Measurements from ENCODE around the gene AVPI1.

Gene AVPI1

DNA sequence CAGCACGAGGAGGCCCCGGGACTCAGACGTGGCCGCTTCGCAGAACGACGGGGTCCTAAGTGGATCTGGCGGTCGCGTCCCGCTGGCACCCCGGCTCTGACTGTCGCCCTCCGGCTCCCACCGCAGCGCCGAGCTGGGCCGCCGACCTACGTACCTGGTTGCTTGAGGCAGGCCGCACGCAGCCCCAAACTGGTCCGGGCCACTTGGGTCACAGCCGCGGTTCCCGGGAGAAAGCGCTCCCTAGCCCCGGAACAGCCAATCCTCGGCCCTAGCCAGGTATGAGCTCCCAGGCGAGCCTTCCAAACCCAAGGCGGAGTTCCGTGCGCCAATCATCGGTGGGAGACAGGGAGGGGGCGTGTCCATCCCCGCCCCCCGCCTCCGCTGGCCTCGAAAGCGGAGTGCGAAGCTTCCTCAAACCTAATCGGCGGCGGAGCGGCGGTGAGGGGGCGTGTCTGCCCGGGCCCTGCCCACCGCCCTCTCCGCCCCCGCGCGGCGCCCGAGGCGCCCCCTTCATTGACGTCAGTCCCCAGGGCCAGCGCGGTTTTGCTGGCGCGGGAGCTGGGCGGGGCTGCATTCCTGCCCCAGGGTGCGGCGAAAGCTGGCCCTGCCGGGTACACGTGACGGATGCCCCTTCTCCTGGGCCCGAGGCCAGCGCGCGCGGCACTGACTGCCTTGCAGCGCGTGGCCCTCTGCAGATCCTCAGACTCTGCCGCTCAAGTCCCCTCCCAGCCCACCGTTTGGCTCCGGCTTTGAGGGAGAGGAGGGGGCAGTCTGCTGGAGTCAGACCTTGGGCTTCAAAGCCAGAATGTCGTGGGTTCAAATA is at the start of gene AVPI1:
AVPI1 (minus strand) TSS at position 280 of the 823 bp plus-strand sequence. CDS start 7,336 bp downstream, outside the sequence.
- DNase-seq (ENCODE audit: insufficient read length, low spot score) (peak; percentile 88), FAIRE-seq (peak; percentile 51)

DNA sequence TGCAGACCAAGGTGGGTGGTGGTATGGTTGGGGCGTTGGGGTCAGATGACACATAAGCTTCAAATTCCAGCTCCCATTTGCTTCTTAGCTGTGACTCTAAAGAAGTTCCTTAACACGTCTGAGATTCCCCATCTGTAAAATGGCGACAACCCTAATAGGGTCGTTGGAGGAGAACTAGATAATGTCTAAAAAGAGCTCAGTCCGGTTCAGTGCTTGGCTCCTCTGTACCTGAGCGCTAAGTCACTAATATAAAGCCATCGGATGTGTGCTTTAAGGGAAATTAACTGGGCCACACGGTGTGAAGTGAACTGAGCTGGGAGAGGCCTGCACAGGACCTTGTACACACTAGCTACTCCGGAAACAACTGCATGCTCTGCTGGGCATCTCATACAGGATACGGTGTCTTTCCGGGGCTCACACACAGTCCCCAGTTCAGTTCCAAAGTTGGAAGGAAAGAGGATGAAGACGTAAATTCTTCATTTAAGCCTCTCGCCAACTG is 49.4 kb upstream of the AVPI1 start:
- DNase-seq (ENCODE audit: insufficient read length, low spot score) (no peak), FAIRE-seq (no peak)

GRCh38 chr10:97734021-97734420 is 47.0 kb upstream of the AVPI1 start:
- FAIRE-seq = no peak

GRCh38 chr10:97733256-97733655 is 46.2 kb upstream of the AVPI1 start:
- no peak for DNase-seq (ENCODE audit: insufficient read length, low spot score)
- no peak for FAIRE-seq

More at GRCh38 chr10:97734021-97734420, 47.0 kb upstream of the AVPI1 start:
- no peak for DNase-seq (ENCODE audit: insufficient read length, low spot score)

DNA sequence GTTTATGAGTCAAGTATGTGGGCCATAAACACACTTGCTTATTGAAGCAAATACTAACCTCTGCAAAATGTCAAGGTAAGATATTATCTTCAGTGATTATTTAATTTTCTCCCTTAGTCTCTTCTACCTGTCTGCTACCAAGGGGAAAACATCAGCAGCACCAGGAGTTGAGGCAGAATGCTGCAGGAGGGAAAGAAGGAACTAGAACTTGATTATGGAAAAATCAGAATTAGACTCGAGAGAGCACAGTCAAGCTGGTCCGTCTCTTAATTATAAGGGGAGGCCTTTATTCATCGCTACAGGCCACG is 45.0 kb upstream of the AVPI1 start:
- no peak for DNase-seq (ENCODE audit: insufficient read length, low spot score)
- no peak for FAIRE-seq

DNA sequence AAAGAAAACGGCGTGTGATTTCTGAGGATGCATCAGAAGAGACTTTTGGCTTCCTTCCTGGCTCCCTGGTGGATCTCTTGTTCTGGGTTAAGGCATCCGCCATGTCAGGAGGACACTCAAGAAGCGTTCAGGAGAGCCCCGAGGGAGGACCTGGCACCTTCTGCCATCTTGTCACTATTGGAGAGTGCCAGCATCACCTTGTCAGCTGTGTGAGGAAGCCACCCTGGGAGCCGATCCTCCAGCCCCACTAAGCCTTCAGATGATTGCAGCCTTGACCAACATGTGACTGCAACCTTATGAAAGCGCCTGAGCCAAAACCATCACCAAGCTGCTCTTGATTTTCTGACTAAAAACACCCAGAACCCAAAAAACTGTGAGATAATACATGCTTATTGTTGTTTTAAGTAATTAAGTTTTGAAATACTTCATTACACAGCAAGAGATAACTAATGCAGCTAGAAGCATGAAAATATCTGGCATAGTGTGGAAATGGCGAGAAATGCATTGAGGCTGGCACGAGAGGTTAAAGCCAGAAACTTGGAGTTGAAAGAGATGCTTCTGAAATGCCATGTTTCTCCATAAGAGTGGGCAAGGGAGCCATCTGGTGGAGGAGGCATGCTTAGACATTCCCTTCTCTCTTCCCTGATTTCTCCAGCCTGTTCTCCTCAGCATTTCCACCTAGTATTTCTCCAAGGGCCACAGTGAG is 44.5 kb upstream of the AVPI1 start:
- no peak for DNase-seq (ENCODE audit: insufficient read length, low spot score)

GRCh38 chr10:97729014-97729413 is 42.0 kb upstream of the AVPI1 start:
- FAIRE-seq (no peak), DNase-seq (ENCODE audit: insufficient read length, low spot score) (no peak)

More for the DNA sequence above, 44.5 kb upstream of the AVPI1 start:
- peak; percentile 86 for FAIRE-seq

DNA sequence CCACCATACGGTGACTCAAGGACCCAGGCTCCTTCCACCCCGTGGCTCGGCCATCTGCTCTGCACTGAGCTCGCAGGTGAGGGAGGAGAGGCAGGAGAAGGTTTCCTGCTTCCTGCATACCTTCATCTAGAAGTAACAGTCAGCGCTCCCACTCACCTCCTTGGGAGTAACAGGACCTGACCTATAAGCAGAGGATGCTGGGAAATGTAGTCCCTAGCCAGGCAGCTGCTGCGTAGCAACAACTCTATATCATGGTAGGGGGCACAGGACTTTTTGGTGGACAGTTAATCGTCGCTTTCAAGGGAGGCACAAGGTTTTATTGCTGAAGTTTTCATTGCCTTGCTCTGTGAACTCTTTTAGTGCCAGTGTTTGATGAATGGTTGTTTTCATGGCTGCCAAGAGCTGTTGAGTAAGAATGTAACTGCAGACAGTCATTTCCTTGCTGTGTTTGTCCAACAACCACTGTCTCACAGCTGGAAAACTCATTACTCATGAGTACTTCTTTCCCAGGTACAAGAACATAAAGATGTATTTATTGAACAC is 39.7 kb upstream of the AVPI1 start:
- FAIRE-seq (no peak), DNase-seq (ENCODE audit: insufficient read length, low spot score) (no peak)

GRCh38 chr10:97724341-97724941 is 37.4 kb upstream of the AVPI1 start:
- FAIRE-seq (no peak), DNase-seq (ENCODE audit: insufficient read length, low spot score) (no peak)

GRCh38 chr10:97723001-97723400 is 36.0 kb upstream of the AVPI1 start:
- FAIRE-seq = no peak
- DNase-seq (ENCODE audit: insufficient read length, low spot score) = no peak

DNA sequence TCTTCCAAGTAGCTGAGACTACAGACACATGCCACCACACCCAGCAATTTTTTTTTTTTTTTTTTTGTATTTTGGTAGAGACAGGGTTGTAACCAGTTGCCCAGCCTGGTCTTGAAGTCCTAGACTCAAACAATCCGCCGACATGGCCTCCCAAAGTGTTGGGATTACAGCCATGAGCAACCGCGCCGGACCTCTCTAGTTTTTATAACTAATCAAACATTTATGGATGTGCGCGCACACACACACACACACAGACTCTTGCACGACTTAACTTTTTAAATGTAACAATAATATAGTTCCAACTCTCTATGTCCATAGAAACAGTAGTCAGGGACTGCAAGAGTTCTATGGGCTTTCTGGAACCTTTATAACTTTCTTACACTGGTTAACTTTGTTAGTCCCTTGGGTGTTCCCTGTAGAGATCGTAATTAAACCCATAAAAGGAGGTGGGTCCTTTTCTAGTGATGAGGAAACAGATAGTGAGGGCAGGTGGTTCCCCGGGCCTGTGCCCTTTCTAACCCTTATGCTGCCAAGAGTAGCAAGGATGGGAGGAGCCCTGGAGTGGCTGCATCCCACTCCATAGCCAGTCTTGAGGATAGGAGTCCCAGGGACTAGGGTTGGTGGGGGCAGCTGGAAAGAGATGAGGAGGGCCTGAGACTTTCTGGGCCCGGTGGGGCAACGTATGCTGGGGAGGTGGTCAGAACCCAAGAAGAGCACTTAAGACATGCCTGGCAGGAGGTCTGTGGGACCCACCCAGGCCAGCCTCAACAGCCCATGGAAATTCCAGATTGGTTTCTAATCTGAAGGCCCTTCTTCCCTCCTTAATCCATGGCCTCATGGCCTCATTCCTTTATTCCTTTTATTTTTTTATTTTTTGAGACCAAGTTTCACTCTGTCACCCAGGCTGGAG is 35.1 kb upstream of the AVPI1 start:
- DNase-seq (ENCODE audit: insufficient read length, low spot score) (no peak), FAIRE-seq (no peak)

DNA sequence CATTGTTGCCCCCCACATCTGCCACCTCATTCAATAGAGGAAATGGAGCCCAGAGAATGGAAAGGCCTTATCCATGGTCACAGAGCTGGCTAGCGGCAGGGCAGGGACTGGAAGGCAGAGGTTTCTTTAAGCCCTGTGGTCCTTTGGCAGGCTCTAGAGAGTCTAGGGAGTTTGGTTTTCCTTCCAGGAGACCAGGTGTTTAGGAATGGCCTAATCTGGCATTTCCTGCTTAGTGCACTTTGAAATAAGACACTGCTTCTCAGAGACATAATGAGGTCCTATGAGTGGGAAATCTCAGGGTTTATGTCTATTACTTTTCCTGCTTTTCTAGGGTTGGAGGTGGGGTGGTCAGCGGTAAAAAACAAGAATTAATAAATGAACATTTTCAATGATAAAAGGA is 32.6 kb upstream of the AVPI1 start:
- FAIRE-seq (no peak), DNase-seq (ENCODE audit: insufficient read length, low spot score) (no peak)

DNA sequence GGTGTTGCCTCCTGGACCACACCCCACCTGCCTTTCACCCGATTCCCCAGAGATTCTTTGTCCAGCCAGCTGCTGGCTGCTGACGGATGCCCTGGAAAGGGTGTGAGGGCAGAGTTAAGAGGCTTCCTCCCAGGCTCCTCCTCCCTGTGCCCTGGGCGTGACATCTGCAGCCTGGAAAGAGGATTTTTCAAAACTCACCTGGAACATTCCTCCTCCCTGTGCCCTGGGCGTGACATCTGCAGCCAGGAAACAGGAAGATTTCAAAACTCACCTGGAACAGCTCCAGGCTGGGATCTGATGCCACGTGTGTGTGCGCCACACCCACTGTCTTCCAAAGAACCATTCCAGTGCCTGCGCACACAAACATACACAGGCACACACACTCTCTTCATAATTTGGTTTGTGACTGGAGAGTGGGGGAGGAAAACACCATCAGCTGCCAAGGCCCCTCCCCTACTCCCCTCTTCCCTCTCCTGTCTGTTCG is 31.7 kb upstream of the AVPI1 start:
- DNase-seq (ENCODE audit: insufficient read length, low spot score) (no peak), FAIRE-seq (no peak)

DNA sequence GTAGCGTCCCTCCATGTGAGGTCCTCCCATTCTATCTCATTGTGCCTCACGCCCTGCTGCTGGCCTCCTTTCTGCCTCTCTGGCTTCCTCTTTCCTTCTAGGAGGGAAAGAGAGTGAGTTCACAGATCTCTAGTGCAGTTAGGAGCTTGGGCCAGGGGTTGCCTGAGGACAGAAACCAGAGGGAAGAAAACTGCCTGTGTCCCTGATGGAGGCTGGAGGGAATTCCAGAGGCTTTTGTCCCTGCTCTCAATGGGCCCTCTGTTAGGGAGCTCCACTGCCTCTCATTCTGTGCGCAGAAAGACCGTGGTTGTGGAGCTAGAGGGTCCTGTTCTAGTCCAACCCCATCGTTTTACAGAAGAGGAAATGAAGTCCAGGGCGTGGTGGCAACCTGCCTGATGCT is 31.1 kb upstream of the AVPI1 start:
- DNase-seq (ENCODE audit: insufficient read length, low spot score) (no peak), FAIRE-seq (no peak)

DNA sequence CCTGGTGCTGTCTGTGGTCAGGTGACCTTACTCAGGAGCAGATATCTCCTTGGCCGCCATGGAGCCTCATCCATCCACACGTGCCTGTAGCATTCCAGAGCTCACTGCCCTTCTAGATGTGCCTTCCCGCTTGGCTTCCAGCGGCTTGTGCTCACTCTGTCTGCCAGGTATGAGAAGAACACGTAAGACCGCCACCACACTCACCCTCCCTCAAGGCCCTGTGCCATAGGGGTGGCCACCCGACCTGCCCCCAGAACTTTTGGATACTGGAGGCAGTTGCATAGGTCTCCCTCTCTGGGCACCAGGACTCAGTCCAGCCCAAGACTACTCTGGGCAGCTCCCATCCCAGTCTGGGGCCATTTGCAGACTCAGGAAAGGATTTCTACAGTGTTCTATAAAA is 30.6 kb upstream of the AVPI1 start:
- DNase-seq (ENCODE audit: insufficient read length, low spot score) = no peak
- no peak for FAIRE-seq

DNA sequence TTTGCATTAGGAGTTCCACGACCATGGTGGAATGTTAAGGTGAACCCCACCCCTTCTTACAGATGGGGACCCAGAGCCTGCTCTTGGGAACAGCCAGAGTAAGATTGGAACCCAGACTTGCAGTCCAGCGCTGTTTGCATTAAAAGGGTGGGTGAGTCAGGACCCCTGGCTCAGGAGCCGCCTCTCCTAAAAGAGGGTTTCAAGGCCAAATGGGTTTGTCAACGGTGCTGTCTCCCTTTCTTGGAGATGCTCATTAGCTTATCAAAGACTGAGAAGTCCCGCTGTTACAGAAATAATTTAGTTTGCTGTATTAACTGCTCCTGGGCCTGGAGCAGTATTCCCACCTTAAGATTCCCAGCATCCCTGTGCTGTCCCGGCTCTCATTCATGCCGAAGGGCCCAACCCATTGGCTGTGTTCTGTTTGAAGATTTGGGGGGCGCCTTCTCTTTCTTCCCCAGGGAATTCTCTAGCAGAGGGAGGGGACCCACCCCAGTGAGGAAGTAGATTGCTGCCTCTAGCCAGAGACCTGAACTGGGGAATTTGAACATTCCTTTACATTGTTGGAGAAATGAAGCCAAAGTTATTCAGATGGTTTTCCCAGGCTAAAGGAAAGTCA is 28.3 kb upstream of the AVPI1 start:
- no peak for FAIRE-seq
- no peak for DNase-seq (ENCODE audit: insufficient read length, low spot score)

DNA sequence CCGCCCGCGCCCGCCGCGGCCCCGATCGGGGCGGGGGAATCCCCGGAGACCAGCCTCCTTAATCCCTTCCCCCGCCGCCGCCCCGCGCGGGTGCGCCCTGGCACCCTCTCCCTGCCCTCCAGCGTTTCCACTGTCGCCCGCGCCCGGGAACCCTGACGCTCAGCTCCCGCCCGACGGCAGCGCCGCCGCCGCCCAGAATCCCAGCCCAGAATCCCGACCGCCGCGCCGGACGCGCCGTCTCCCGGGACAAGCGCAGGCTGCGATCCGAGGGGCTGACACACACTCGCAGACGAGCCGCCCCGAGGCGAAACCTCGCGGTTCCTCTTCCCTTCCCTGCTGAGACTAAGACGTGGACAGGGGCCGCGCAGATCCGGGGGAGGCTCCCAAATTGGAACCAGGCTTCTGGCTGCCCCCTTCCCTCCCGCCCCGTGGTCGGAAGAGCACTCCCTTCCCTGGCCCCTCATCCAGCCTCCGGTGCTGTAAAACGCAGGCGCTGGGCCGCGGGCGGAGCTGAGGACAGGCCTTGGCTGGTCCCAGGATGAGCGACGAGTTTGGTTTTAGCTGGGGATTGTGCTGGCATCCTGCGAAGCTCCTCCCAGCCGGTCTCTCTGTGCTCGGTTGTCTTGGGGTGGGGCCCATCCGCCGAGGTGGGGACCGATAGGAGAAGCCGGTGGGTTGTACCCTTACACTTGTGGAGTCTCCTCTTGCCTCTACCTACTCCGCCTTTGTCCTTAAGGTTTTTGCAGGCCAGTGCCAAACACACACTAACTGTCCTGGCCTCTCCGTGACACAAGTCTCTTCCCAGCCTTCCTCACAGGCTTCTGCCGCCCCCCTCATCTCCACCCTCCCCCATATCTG is 27.6 kb upstream of the AVPI1 start:
- peak; percentile 56 for DNase-seq (ENCODE audit: insufficient read length, low spot score)
- FAIRE-seq = no peak

DNA sequence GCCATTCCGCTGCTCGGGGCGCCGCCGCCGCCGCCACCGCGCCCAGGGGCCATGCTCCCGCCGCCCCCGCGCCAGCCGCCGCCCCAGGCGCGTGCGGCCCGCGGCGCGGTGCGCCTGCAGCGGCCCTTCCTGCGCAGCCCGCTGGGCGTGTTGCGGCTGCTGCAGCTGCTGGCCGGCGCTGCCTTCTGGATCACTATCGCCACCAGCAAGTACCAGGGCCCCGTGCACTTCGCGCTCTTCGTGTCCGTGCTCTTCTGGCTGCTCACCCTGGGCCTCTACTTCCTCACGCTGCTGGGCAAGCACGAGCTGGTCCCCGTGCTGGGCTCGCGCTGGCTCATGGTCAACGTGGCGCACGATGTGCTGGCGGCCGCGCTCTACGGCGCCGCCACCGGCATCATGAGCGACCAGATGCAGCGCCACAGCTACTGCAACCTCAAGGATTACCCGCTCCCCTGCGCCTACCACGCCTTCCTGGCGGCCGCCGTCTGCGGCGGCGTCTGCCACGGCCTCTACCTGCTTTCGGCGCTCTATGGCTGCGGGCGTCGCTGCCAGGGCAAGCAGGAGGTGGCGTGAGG is 26.9 kb upstream of the AVPI1 start:
- peak; percentile 59 for FAIRE-seq

More for the DNA sequence above, 26.9 kb upstream of the AVPI1 start:
- peak; percentile 94 for DNase-seq (ENCODE audit: insufficient read length, low spot score)
